Mesenchymal stem cell (in vitro differentiated cells and primary cell): ENCODE results near the gene SUMO3.

Experiments
- DNase-seq: peaks from one replicate; pipeline ENCODE4 v3.0.0-alpha.2; 2013
- H2AFZ ChIP-seq: one replicate; pipeline ENCODE4 v1.6.1; 2013; ENCODE audit warnings: low read depth, mild to moderate bottlenecking, control low read depth, inconsistent platforms, low read length, moderate library complexity
- H2AK5ac ChIP-seq: 2 replicates; pipeline ENCODE4 v1.6.1; 2013; ENCODE audit warnings: low read length, moderate library complexity, mild to moderate bottlenecking, inconsistent platforms; ENCODE audit not compliant: severe bottlenecking
- H2BK120ac ChIP-seq: one replicate; pipeline ENCODE4 v1.6.1; 2013; ENCODE audit warnings: low read depth, mild to moderate bottlenecking, inconsistent platforms, low read length, moderate library complexity
- H2BK12ac ChIP-seq, 2 experiments: one replicate each; pipeline ENCODE4 v1.6.1; 2013; ENCODE audit warnings: inconsistent platforms in 2 of 2, low read length in 2 of 2, mild to moderate bottlenecking in 2 of 2, moderate library complexity in 2 of 2, control low read depth in 1 of 2
- H2BK15ac ChIP-seq: one replicate; pipeline ENCODE4 v1.6.1; 2013; ENCODE audit warnings: mild to moderate bottlenecking, low read depth, inconsistent platforms; ENCODE audit not compliant: poor library complexity, severe bottlenecking
- H2BK5ac ChIP-seq: 2 replicates; pipeline ENCODE4 v1.6.1; 2013; ENCODE audit warnings: low read depth, mild to moderate bottlenecking, low read length, control low read depth, inconsistent platforms; ENCODE audit not compliant: poor library complexity, severe bottlenecking
- H3K14ac ChIP-seq, 2 experiments: one replicate each; pipeline ENCODE4 v1.6.1; 2013; ENCODE audit warnings: inconsistent platforms in 2 of 2, low read length in 2 of 2, control low read depth in 1 of 2, mild to moderate bottlenecking in 1 of 2, moderate library complexity in 1 of 2
- H3K18ac ChIP-seq, 2 experiments: one replicate each; pipeline ENCODE4 v1.6.1; 2013; ENCODE audit warnings: inconsistent platforms in 2 of 2, low read length in 2 of 2, control low read depth in 1 of 2, low read depth in 1 of 2, mild to moderate bottlenecking in 1 of 2
- H3K23ac ChIP-seq, 2 experiments: one replicate each; pipeline ENCODE4 v1.6.1; 2013; ENCODE audit warnings: inconsistent platforms in 2 of 2, low read length in 2 of 2, mild to moderate bottlenecking in 2 of 2, moderate library complexity in 2 of 2, control low read depth in 1 of 2
- H3K27ac ChIP-seq: 2 replicates; pipeline ENCODE4 v1.5.1; 2013; ENCODE audit warnings: mild to moderate bottlenecking, moderate library complexity, low read length, control low read depth, inconsistent platforms; ENCODE audit not compliant: poor library complexity, severe bottlenecking
- H3K27me3 ChIP-seq, 2 experiments: 2 replicates each; pipeline versions ENCODE4 v1.6.1 to v1.7.0; 2013; ENCODE audit warnings: low read length in 2 of 2, mild to moderate bottlenecking in 2 of 2, moderate library complexity in 2 of 2, control low read depth in 1 of 2, inconsistent platforms in 1 of 2; ENCODE audit not compliant: control insufficient read depth in 1 of 2, insufficient read depth in 1 of 2
- H3K36me3 ChIP-seq, 2 experiments: 2 replicates each; pipeline versions ENCODE4 v1.6.1 to v1.7.0; 2013; ENCODE audit warnings: low read length in 2 of 2, control low read depth in 1 of 2, inconsistent platforms in 1 of 2, low read depth in 1 of 2, mild to moderate bottlenecking in 1 of 2; ENCODE audit not compliant: insufficient read depth in 2 of 2, control insufficient read depth in 1 of 2
- H3K4ac ChIP-seq, 2 experiments: one replicate each; pipeline ENCODE4 v1.6.1; 2013; ENCODE audit warnings: inconsistent platforms in 2 of 2, low read length in 2 of 2, mild to moderate bottlenecking in 2 of 2, moderate library complexity in 2 of 2, control low read depth in 1 of 2, low read depth in 1 of 2
- H3K4me1 ChIP-seq: 2 replicates; pipeline ENCODE4 v1.6.1; 2013; ENCODE audit warnings: low read depth, low read length, control low read depth; ENCODE audit not compliant: control insufficient read depth, insufficient read depth
- H3K4me2 ChIP-seq: 2 replicates; pipeline ENCODE4 v1.6.1; 2013; ENCODE audit warnings: low read length, mild to moderate bottlenecking, inconsistent platforms; ENCODE audit not compliant: poor library complexity, severe bottlenecking
- H3K4me3 ChIP-seq, 2 experiments: 2 replicates each; pipeline versions ENCODE4 v1.5.1 to v1.7.0; 2013; ENCODE audit warnings: low read length in 2 of 2, mild to moderate bottlenecking in 2 of 2, control low read depth in 1 of 2, low read depth in 1 of 2; ENCODE audit not compliant: insufficient read depth in 1 of 2
- H3K79me1 ChIP-seq: replicated peaks from 2 replicates; pipeline ENCODE4 v1.6.1; 2013; ENCODE audit warnings: mild to moderate bottlenecking, control low read depth, low read length, inconsistent platforms; ENCODE audit not compliant: poor library complexity, severe bottlenecking
- H3K9ac ChIP-seq: 2 replicates; pipeline ENCODE4 v1.7.0; 2013; ENCODE audit warnings: mild to moderate bottlenecking, low read length, moderate library complexity
- H3K9me3 ChIP-seq: 2 replicates; pipeline ENCODE4 v1.7.0; 2013; ENCODE audit warnings: mild to moderate bottlenecking, low read length; ENCODE audit not compliant: control insufficient read depth
- H4K8ac ChIP-seq: one replicate; pipeline ENCODE4 v1.6.1; 2013; ENCODE audit warnings: inconsistent platforms, mild to moderate bottlenecking, low read length, moderate library complexity
- H4K91ac ChIP-seq: one replicate; pipeline ENCODE4 v1.6.1; 2013; ENCODE audit warnings: mild to moderate bottlenecking, low read length, inconsistent platforms
- WGBS: methylation state at CpG from one replicate; pipeline ENCODE4 v1.1.7; 2013; ENCODE audit warnings: mixed read lengths; 5-methylcytosine and 5-hydroxymethylcytosine counted together

Gene SUMO3

DNA sequence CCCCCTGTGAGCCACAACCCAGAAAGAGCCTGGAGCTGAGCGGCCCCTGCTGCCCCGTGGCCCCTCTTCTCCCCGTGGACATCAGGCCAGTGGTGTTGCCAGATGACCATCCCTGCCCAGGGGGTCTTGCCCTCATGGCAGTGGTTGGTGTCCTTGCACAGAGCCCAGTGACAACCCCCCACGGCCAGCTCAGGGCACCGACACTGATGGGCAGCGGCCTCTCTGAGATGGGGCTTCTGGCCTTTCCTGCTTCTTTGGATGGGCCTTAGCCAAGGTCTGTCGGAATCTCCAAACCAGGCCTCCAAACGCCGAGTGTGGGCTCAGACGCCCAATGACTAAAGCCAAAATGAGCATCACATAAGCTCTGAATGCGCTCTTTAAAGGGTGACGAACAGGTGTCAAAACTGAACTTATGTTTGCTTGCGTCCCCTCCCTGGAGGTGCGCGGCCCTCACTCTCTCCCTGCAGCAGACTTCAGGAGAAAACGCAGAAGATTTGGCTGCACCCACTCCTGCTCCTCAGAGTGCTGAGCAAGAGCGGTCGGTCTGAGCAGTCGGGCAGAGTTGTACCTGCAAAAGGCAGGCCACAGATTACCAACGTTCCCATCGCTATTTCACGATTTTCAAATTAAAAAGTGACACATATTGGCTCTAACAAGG, 58.1 kb downstream of the SUMO3 start:
- H3K14ac ChIP-seq, result no peak overlapping the region
- peaks cover 30 to 31% of the 10 kb centered on the region in 2 experiments for H3K27me3 ChIP-seq
- DNase-seq, result no peak
- H2BK5ac ChIP-seq, result no peak overlapping the region
- peaks cover 4% of the 10 kb centered on the region for H3K4me1 ChIP-seq
- 92% methylated on average over 18 of the region's 22 CpGs for WGBS
- no peak overlapping the region for H2AFZ ChIP-seq
- H2AK5ac ChIP-seq, result no peak overlapping the region
- no peak overlapping the region for H3K9ac ChIP-seq
- peaks cover 12% of the 10 kb centered on the region for H3K9me3 ChIP-seq
- H2BK12ac ChIP-seq, result no peak overlapping the region
- no peak overlapping the region for H3K23ac ChIP-seq
- H3K4me3 ChIP-seq, result no peak overlapping the region
- no peak overlapping the region for H2BK120ac ChIP-seq
- no peak overlapping the region for H4K8ac ChIP-seq
- no peak overlapping the region for H2BK15ac ChIP-seq
- no peak overlapping the region for H3K4me2 ChIP-seq
- no peak overlapping the region for H3K27ac ChIP-seq
- H3K4ac ChIP-seq, result no peak overlapping the region
- no peaks in the 10 kb centered on the region for H3K79me1 ChIP-seq
- H3K36me3 ChIP-seq, result no peaks in the 10 kb centered on the region
- no peak overlapping the region for H4K91ac ChIP-seq
- H3K18ac ChIP-seq, result no peak overlapping the region

DNA sequence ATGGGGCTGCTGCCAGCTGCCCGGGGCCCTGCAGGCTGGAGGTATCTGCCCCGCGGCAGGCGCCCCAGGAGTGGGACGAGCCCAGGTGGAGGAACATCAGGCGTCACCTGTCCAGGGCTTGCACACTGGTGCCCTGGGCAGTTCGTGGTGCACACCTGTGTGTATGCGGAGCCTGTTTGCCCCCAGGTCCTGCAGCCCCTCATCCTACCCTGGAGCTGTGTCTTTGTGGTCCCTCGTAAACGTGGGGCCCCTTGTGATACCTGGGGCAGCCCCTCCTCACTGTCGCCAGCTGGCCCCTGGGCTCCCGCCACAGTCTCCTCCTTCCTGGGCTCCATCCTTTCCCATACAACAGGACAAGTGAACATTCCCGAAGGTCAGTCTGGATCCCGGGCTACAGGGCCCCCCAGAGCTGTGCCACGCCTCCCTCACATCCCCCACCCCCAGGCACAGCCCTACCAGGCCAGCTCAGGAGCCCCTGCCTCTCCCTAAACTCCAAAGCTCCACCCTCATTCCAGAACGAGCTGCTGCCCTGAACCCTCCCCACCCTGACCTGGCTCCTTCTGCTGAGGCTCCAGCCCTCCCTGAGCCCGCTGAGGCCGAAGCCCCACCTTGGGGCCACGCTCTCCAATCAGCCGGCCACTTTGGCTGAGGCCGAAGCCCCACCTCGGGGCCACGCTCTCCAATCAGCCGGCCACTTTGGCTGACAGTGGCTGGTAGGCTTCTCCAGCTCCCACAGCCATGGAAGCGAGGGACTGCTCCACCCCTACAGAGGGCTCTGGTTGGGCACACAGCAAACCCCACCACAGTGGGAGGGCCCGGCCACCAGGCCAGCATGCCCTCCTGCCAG, 58.9 kb downstream of the SUMO3 start:
- H3K14ac ChIP-seq, result no peak overlapping the region
- no peaks in the 10 kb centered on the region for H3K36me3 ChIP-seq
- H3K79me1 ChIP-seq, result no peaks in the 10 kb centered on the region
- no peak overlapping the region for H3K4me3 ChIP-seq
- H4K91ac ChIP-seq, result peak overlapping the region; percentile 29
- H2AK5ac ChIP-seq, result no peak overlapping the region
- H2BK12ac ChIP-seq, result no peak overlapping the region
- no peak overlapping the region for H3K4ac ChIP-seq
- 81% methylated on average over 26 of the region's 26 CpGs for WGBS
- no peak overlapping the region for H3K27ac ChIP-seq
- H2BK15ac ChIP-seq, result no peak overlapping the region
- no peak overlapping the region for H2AFZ ChIP-seq
- peaks cover 14% of the 10 kb centered on the region for H3K9me3 ChIP-seq
- H3K18ac ChIP-seq, result no peak overlapping the region
- peaks cover 1% of the 10 kb centered on the region for H3K4me1 ChIP-seq
- no peak for DNase-seq
- H4K8ac ChIP-seq, result no peak overlapping the region
- no peak overlapping the region for H3K4me2 ChIP-seq
- no peak overlapping the region for H2BK120ac ChIP-seq
- H2BK5ac ChIP-seq, result no peak overlapping the region
- no peak overlapping the region for H3K9ac ChIP-seq
- no peak overlapping the region for H3K23ac ChIP-seq
- peaks cover 30 to 31% of the 10 kb centered on the region in 2 experiments for H3K27me3 ChIP-seq

GRCh38 chr21:44758141-44758561, 59.7 kb downstream of the SUMO3 start:
- WGBS, result 90% methylated on average over 8 of the region's 8 CpGs
- Histone ChIP-seq H3K4ac (no peak overlapping the region), H3K4me2 (no peak overlapping the region), H4K8ac (no peak overlapping the region), H2BK15ac (no peak overlapping the region), H3K18ac (no peak overlapping the region), H4K91ac (no peak overlapping the region), H3K79me1 (no peaks in the 10 kb centered on the region), H3K4me3 (no peak overlapping the region), H2BK5ac (no peak overlapping the region), H2BK12ac (no peak overlapping the region), H3K36me3 (no peaks in the 10 kb centered on the region), H3K9me3 (peaks cover 19% of the 10 kb centered on the region), H3K23ac (peak overlapping the region in 1 of 2 experiments; percentile 25), H2AFZ (no peak overlapping the region), H3K9ac (no peak overlapping the region), H2BK120ac (no peak overlapping the region), H2AK5ac (no peak overlapping the region), H3K4me1 (no peaks in the 10 kb centered on the region), H3K14ac (peak overlapping the region in 1 of 2 experiments; percentile 55), H3K27me3 (peaks cover 36 to 37% of the 10 kb centered on the region in 2 experiments), H3K27ac (no peak overlapping the region)
- no peak for DNase-seq

DNA sequence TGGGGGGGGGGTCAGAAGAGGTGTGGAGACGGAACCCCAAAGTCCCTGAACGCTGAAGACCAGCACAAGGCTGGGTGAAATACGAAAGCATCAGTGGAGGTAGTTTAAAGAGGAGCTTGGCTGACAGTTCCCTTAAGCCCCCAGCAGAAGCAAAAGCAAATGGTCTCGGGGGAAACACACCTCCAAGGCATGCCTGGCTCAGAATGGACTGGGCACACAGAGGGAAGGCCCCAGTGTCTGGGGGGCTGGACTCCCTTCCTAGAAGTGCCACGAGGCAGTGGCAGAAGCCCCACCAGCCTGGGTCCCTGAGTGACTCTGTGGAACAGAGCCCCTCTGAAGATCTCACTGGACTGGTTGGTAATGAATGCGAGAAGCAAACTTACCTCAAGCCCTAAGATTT, 60.1 kb downstream of the SUMO3 start:
- no peak overlapping the region for H4K8ac ChIP-seq
- no peak overlapping the region for H2AK5ac ChIP-seq
- H2BK5ac ChIP-seq, result no peak overlapping the region
- H3K18ac ChIP-seq, result no peak overlapping the region
- H3K4me3 ChIP-seq, result no peak overlapping the region
- H3K9me3 ChIP-seq, result peaks cover 19% of the 10 kb centered on the region
- no peak overlapping the region for H2BK12ac ChIP-seq
- H2BK15ac ChIP-seq, result no peak overlapping the region
- H4K91ac ChIP-seq, result no peak overlapping the region
- no peak overlapping the region for H2AFZ ChIP-seq
- H3K4me1 ChIP-seq, result no peaks in the 10 kb centered on the region
- H3K79me1 ChIP-seq, result no peaks in the 10 kb centered on the region
- H3K9ac ChIP-seq, result no peak overlapping the region
- H3K23ac ChIP-seq, result no peak overlapping the region
- no peak overlapping the region for H3K4ac ChIP-seq
- DNase-seq, result no peak
- 79% methylated on average over 6 of the region's 6 CpGs for WGBS
- H2BK120ac ChIP-seq, result no peak overlapping the region
- H3K27me3 ChIP-seq, result peaks cover 37 to 39% of the 10 kb centered on the region in 2 experiments
- H3K36me3 ChIP-seq, result no peaks in the 10 kb centered on the region
- no peak overlapping the region for H3K4me2 ChIP-seq
- no peak overlapping the region for H3K14ac ChIP-seq
- H3K27ac ChIP-seq, result no peak overlapping the region
